Measurements from ENCODE around the gene PTDSS2. TPM values are rescaled to one million over a fixed set of nuclear protein-coding genes. Genes with fewer than 3 reads are reported as not detected.
A peak's percentile ranks its signal among the peaks of the same experiment; 100 is the strongest.

PTDSS2 gene
- total and polyA plus RNA-seq, 2 of the 13 experiments (the other 11 are each of a cell fraction or from before 2014, with no cell fraction given), result 21.7 to 26.4 TPM

GRCh38 chr11:506995-507726 lies 57.1 kb downstream of the PTDSS2 start, which contains the start of gene RNH1 (continued):
- TF ChIP-seq IKZF4 (CRISPR knock-in tag; IDR thresholded peaks at IDR 0.05; ENCODE audit: borderline replicate concordance, low read depth, not compliant biosample characterization) (no peak), ZNF414 (CRISPR knock-in tag; IDR thresholded peaks at IDR 0.05) (no peak), PLRG1 (conservative IDR thresholded peaks at IDR 0.05) (no peak), PRDM15 (CRISPR knock-in tag; IDR thresholded peaks at IDR 0.05) (no peak), ZBTB8A (CRISPR knock-in tag; IDR thresholded peaks at IDR 0.05; ENCODE audit: borderline replicate concordance, low read depth) (no peak), ZNF44 (CRISPR knock-in tag; IDR thresholded peaks at IDR 0.05) (no peak), CBX5 (CRISPR knock-in tag; IDR thresholded peaks at IDR 0.05; ENCODE audit: borderline replicate concordance) (no peak), CENPBD1 (CRISPR knock-in tag; IDR thresholded peaks at IDR 0.05; ENCODE audit: borderline replicate concordance, low read depth) (no peak), AGO2 (optimal IDR thresholded peaks at IDR 0.05; ENCODE audit: low read depth, low read length) (no peak), ZNF33B (CRISPR knock-in tag; IDR thresholded peaks at IDR 0.05) (no peak), ZNF124 (CRISPR knock-in tag; IDR thresholded peaks at IDR 0.05) (no peak; the same call in 1 of the 2 replicates), ZNF569 (CRISPR knock-in tag; IDR thresholded peaks at IDR 0.05; ENCODE audit: borderline replicate concordance) (no peak), ARHGAP35 (CRISPR knock-in tag; IDR thresholded peaks at IDR 0.05; ENCODE audit: borderline replicate concordance) (no peak), ZNF746 (CRISPR knock-in tag; IDR thresholded peaks at IDR 0.05) (no peak)
- TF ChIP-seq, protein P1, sequence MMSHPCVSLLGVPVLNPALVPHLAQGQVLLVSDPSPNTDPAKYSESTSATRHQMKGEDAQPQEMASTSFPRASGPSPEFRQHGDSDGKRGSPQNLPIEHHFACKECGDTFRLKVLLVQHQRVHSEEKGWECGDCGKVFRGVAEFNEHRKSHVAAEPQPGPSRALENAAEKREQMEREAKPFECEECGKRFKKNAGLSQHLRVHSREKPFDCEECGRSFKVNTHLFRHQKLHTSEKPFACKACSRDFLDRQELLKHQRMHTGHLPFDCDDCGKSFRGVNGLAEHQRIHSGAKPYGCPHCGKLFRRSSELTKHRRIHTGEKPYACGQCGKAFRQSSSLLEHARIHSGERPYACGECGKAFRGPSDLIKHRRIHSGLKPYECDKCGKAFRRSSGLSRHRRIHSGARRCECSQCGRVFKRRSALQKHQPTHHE (CRISPR knock-in tag; IDR thresholded peaks at IDR 0.05; ENCODE audit: borderline replicate concordance), result peak; percentile 12; the same call in 1 of the 2 replicates
- TF ChIP-seq, protein P2, sequence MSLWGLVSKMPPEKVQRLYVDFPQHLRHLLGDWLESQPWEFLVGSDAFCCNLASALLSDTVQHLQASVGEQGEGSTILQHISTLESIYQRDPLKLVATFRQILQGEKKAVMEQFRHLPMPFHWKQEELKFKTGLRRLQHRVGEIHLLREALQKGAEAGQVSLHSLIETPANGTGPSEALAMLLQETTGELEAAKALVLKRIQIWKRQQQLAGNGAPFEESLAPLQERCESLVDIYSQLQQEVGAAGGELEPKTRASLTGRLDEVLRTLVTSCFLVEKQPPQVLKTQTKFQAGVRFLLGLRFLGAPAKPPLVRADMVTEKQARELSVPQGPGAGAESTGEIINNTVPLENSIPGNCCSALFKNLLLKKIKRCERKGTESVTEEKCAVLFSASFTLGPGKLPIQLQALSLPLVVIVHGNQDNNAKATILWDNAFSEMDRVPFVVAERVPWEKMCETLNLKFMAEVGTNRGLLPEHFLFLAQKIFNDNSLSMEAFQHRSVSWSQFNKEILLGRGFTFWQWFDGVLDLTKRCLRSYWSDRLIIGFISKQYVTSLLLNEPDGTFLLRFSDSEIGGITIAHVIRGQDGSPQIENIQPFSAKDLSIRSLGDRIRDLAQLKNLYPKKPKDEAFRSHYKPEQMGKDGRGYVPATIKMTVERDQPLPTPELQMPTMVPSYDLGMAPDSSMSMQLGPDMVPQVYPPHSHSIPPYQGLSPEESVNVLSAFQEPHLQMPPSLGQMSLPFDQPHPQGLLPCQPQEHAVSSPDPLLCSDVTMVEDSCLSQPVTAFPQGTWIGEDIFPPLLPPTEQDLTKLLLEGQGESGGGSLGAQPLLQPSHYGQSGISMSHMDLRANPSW (CRISPR knock-in tag; IDR thresholded peaks at IDR 0.05; ENCODE audit: borderline replicate concordance), result no peak
